ENCODE measurements around the gene TEX13B. TPM values are rescaled to one million over a fixed set of nuclear protein-coding genes. Genes with fewer than 3 reads are reported as not detected.
"Not testable (repeated sequence)": the region's sequence is repeated elsewhere in the genome, so short reads cannot be mapped to it uniquely, and the experiment has no call there.

TEX13B gene, protein sequence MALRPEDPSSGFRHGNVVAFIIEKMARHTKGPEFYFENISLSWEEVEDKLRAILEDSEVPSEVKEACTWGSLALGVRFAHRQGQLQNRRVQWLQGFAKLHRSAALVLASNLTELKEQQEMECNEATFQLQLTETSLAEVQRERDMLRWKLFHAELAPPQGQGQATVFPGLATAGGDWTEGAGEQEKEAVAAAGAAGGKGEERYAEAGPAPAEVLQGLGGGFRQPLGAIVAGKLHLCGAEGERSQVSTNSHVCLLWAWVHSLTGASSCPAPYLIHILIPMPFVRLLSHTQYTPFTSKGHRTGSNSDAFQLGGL
- 0.21 TPM in 1 of 2 replicates, not detected in the other for polyA plus RNA-seq (2014; cell fraction: cytosol; rRNA removed)
- polyA plus RNA-seq (2014; cell fraction: nucleus; rRNA removed), result 0.59 TPM in 1 of 2 replicates, not detected in the other

DNA sequence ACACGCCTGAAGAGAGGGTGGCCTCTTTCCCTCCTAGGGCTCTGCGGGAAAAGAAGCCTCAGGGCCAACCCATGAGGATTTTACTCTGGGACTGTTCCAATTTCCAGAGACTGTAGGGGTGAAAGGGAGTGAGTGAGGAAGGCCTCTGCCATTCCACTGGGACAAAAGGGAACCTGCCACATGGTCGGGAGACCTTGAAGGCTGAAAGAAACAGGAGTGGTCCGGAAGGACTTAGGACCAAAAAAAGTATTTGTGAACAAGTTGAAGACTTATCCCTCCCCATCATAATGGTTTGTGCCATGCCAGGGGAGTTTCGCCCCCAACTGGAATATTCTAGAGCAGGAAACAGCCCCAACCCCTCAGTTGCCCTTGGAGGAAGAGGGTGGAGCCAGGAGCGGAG lies at the start of gene TEX13B:
Gene TEX13B (minus strand): TSS at position 15 of the 400 bp plus-strand sequence. CDS start 243 bp downstream, outside the sequence.
- no peak for DNase-seq (ENCODE audit: low spot score)

DNA sequence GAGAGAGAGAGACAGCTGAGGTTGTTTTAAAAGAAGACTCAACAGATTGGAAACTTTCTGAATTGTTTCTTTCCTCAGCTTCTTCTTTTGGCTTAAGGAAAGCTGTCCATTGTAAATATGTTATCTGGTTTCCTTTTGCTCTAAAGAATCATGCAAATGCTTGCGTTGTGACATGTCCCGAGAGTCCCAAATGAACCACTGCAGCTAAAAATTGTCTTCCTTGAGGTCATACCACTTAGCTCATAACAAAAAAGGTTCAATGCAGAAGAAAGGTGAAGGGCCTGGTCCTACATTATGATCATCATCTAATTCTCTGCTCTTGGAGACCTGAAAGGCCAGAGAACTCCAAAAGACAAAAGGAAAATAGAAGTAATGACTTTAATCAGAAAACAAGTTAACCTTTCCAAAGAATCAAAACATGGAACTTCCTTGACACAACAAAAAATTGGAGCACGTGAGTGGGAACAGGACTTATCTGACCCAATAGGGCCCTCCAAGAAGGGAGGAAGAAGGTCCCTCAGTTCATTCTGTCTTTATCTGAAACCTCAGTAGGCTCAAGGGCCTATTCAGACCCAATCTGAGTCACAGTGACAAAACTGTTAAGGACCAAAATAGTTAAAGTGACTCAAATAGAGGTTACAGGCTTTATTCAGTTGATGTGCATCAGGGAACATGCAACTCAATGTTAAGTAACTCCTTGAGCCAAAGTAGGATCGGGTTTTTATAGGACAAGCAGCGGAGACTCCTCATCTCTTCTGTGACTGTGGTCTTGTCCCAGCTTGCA lies 48.0 kb upstream of the TEX13B start:
- no peak for DNase-seq (ENCODE audit: low spot score)

DNA sequence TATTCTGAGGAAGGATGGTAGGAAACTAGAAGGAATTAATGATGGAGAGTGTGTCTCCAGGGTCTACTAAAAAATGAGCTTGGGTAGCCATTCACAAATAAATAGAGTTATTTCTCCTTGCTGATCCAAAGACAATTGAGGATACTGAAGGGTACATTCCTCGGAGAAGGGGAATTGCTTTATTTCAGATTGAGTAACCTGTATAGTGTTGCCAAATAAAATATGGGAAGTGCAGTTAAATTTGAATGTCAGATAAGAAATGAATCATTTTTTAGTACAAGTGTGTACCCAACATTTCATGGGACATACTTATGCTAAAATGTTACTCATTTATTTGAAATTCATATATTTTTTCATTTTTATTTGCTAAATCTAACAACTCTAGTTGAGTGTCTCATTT lies 46.7 kb upstream of the TEX13B start:
- DNase-seq (ENCODE audit: low spot score), result no peak

DNA sequence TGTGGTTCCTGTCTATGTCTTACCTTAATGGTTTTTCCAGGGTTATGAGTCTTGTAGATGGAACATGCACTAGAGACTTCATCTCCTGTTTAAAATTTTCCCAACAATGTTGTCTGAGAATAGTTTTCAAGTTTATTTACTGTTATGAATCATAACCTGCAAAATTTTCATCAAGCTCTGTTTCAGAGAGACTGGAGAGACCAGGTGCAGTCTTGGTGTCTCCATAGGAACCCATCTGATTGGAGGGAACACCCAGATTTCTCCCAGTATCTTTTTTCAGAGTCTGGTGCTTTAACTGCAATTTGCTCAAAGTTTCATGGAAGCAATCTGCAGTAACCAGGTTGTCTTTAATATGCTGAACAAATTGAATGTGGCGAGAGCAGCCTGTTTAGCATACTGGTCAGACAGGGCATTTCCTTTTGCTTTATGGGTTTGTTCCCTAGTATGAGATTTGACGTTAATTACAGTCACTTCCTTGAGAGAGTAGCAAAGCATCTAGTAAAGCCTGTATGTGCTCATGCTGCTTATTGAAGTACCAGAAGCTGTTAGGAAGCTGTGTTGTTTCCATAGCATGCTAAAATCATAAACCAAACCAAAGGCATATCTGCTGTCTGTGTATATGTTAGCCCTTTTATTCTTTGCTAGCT lies 43.9 kb upstream of the TEX13B start:
- DNase-seq (ENCODE audit: low spot score), result no peak

DNA sequence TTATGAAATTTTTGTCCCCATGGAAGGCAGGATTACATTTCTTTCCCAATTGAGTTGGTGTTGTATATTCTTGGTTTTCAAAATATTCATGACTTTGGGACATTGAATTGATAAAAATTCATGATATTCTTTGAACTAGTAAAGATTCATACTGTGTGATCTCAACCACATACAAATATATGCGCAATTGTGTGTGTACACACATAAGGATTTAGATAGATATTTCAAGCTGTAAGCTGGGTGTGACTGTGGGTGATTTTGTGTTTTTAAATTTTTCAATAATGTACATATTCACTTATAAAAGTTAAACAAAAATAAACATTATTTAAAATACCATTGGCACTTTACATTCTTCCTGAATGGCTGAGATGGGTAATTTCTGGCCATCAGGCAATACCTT lies 43.2 kb upstream of the TEX13B start:
- no peak for DNase-seq (ENCODE audit: low spot score)

DNA sequence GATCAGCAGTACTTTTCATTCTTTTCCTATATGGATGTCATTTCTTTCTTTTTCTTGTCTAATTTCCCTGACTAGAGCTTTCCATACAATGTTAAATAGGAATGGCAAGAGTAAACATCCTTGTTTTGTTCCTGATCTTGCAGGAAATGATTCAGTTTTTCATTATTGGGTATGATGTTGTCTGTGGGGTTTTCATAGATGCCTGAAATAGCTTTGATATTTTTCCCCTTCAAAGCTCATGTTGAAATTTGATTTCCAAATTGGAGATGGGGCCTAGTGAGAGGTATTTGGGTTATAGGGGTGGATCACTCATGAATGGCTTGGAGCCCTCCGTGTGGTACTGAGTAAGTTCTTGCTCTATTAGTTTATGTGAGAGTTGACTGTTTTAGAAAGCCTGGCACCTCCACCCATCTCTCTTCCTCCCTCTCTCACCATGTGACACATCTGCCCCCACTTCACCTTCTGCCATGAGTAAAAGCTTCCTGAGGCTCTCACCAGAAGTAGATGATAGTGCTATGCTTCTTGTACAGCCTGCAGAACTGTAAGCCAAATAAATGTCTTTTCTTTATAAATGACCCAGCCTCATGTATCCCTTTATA lies 40.4 kb upstream of the TEX13B start:
- no peak for DNase-seq (ENCODE audit: low spot score)

DNA sequence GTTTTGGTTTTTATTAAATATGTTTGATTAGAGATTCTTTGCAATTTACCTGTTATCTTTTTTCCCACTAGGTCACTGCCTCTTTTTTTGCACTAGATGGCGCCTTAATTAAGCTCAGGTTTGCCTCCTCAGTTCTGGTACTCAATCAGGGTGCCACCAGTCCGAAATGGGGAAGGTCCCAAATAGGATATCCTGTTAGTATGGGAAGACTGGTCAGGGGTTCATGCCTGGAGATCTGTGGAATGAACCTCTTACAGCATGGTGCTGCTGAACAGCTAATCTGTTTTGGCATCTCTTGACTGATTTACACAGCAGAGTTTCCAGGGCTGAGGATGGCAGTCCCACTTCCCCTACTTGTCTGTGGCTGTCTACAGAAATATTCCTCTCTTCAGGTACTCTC lies 38.5 kb upstream of the TEX13B start:
- DNase-seq (ENCODE audit: low spot score), result no peak

DNA sequence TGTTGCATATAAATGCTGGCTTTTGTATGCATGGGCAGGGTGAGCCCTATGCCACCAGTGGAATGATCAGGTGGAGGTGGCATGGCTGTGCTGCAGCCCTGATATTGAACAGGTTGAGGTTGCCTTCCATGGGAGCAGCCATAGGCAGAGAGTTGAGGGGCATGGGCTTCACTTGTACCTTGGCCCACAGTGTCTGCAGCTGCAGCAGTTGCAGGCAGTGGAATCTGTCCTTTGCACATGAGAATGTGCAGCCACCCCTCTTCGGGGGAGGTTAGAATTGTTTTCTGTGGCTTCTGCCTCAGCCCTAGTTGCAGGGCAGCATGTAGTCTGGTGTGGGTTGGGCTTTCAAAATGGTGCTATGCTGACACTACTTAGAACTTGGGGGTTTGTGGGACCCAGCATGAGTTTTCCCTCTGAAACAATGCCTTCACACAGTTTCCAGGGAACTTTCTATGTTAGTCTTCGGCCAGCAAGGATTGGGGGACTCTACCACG lies 37.3 kb upstream of the TEX13B start:
- no peak for DNase-seq (ENCODE audit: low spot score)

DNA sequence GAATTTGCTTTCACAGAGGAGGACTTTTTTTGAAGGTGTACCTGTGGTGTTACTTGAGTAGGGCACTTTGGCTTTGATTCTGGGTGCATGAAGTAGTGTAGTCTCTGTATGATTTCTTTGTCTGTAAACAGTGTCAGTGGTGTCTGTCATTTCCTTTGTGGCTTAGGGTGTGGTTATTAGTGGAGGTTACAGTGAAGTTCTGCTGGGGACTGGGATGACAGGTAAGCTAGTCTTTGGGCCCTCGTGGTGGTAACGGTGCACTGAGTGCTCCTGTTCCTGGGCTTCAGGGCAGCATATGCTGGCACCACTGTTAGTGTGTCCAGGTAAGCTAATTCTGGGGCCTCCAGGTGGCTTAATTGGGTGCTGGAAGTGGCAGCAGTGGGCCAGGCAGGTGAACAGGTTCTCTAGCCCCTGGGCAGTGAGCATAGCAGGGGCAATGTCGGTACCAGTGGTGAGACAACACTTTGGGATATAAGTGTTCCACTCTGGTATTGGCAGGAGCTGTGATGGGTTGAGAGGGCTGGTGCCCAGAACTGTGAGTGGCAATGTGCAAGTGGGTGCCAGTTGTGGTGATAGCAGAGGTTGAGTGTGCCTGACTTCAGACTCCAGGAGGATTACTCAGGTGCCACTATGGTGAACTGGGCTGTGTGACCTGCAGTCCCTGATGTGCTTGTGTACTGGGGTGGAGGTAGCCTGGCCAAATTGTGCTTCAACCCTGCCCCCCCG lies 36.6 kb upstream of the TEX13B start:
- DNase-seq (ENCODE audit: low spot score), result no peak

DNA sequence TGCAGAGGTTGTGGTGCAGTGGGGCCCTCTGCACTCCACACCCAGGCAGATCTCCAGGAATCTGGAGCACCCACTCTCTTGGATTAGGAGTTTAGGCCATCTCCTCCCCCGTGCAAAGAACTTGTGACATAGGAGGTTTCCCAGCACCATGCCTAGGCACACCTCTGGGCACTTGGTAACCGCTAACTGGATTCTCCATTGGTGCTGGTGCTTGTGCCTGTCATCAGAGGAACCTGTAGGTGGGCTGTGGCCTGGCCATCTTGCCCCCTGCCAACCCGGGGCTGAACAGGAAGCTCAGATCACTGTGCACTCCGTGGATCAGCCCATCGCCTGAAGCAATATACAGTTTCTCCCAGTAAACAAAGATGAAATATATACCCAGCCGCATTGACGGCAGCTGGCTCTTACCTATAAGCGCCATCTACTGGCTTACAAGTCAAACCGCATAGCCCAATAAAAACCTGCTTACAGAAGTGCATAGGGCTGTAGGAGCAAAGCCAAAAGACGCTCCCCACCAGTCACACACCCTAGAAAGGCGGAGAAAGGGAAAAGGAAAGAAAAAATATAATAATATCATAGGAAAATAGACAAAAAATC lies 19.1 kb upstream of the TEX13B start:
- DNase-seq (ENCODE audit: low spot score), result peak; percentile 12

DNA sequence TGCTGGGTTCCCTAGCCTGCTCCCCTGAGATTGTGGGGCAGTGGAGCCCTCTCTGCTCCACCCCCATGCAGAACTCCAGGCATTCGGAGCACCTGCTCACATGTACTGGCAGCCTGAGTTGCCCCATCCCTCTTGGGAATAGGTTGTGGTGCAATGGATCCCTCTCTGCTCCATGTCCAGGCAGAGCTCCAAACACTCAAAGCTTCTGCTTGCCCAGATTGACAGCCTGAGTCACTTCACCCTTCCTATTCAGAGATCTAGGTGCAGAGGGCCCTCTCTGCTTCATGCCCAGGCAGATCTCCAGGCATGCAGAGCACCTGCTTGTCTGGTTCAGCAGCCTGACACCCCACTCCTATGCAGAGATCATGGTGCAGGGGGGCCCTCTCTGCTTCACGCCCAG lies 18.6 kb upstream of the TEX13B start:
- no peak for DNase-seq (ENCODE audit: low spot score)

DNA sequence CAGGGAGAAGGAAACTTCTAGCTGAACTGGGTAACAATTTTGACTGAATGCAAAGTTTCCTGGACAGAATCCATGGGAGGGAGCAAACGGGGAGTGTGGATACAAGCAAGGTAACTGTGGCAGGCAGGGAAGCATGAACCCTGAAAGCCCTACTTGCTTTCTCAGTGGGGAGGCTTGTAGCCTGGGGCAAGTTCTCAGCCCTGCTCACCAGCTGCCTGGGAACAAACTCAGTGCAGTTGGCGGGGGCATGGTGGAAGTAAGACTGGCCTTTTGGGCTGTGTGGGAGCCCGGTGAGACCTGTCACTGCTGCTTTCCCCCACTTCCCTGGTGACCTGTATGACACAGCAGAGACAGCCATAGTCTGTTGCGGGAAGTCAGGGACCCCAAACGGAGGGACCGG lies 14.0 kb upstream of the TEX13B start:
- no peak for DNase-seq (ENCODE audit: low spot score)

DNA sequence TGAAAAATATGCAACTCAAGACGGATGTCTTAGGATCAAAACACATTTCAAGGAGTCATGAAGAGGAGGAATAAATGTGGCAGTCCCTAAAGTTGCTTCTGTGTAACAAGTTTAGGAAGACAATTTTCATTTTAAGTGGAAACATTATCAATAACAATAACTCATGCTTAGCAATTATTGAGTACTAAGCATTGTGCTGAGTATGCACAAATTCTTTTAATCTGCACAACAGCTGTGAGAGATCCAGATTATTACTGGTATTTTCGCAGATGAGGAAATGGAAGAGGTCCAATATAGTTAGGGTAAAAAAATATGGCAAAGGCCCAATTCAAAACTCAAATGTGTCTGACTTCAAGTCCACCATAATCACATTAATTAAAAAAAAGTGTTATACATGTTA lies 2.9 kb upstream of the TEX13B start:
- no peak for DNase-seq (ENCODE audit: low spot score)

DNA sequence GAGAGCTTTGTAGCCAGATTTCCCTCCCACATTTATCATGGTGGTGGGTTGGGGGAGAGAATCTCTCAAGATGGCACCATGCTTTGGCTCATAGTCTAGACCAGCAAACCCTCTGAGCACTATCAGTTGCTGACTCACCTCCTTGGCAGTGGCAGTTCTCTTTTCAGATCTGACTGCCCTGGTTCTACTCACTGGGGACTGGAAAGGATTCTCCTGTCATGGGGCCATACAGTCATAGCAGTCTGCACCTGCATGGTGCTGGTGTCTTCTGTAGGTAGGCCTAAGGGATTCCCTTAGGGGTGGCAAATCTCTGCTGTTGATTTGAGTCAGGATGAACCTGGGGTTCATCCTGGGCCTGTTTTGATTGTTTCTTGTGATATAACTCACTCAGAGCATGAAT lies 2.6 kb downstream of the TEX13B start:
- no peak for DNase-seq (ENCODE audit: low spot score)

DNA sequence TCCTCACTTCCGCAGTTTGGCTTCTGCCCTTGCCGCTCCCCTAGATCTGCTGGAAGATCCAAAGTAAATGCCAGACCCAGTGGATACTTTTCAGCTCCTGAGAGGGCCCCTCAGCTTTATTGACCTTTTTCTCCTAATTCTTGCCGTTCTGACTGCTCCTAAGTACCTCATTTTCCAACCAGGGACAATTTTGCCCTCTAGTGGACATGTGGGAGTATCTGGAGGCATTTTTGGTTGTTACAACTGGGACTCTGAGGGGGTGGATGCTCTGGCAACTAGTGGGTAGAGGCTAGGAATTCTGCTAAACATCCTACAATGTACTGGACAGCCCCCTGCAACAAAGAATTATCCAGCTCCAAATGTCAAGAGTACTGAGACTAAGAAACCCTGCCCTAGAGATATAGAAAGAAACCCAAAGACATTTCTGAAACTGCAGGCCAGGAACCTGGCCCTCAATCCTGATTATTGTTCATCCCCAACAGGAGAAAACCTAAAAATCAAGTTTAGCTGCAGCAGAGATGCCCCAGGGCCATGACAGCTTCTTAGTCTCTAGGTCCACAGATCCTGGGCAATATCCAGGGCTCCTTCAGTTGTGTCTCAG lies 3.4 kb downstream of the TEX13B start:
- no peak for DNase-seq (ENCODE audit: low spot score)

DNA sequence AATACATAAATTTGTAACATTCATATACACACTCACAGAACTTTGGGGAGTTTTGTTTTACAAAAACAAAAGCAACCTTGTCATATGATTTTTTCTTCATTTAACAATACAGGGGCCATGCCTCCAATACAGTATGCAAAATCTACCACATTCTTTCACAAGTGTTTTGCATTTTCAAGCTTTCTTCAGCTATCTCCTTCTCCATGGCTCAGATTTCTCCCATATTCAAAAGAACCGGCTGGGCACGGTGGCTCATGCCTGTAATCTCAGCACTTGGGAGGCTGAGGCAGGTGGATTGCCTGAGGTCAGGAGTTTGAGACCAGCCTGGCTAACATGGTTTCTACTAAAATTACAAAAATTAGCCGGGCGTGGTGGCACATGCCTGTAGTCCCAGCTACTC lies 4.1 kb downstream of the TEX13B start:
- DNase-seq (ENCODE audit: low spot score), result no peak

DNA sequence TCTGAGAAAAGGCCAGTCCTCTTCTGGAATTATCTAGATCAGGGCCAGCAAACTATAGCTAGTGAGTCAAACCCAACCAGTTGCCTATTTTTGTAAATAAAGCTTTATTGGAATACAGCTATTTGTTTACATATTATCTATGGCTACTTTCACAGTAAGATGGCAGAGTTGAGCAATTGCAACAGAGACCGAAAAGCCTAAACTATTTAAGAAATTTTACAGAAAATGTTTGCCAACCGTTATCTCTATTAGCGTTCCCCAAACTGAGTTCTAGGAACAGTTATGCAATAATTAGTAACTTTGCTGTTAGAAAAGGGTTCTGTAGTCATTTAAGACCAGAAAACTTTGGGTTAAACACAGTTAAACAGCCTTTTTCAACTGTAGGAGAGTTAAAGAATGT lies 10.5 kb downstream of the TEX13B start:
- DNase-seq (ENCODE audit: low spot score), result no peak

DNA sequence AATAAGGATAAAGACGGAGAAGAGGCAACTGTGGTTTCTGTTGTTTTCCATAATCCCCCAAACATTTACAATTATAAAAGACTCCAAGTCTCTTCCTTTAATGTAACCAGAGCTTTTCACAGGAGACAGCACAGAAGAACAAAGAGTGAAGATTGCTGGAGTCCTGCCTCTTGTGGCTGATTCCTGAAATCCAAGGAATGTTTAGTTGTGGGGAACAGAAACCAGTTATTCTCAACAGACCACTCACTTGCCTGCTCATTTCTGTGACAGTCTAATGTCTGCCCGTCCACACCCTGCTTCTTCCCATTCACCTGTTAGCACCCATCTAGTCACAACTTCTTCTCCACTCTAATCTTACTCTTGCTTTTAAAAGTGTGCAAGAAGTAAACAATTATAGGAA lies 12.1 kb downstream of the TEX13B start:
- no peak for DNase-seq (ENCODE audit: low spot score)

DNA sequence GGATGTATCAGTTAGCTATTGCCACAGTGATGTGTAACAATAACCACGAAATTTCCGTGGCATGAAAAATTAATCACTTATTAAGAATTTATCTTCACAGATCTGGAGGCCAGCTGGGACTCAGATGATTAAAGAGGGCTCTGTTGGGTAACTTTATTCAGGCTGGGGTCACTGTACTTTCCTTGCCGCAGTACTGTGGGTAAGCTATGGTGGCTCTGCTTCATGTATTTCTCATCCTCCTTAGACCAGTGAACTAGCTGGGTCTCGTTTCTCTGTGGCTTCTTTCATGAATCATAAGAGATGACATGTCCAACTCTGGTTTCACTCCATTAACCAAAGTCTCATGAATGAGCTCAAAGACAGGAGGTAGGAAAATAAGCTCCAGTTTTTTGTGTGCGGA lies 13.5 kb downstream of the TEX13B start:
- DNase-seq (ENCODE audit: low spot score), result no peak

DNA sequence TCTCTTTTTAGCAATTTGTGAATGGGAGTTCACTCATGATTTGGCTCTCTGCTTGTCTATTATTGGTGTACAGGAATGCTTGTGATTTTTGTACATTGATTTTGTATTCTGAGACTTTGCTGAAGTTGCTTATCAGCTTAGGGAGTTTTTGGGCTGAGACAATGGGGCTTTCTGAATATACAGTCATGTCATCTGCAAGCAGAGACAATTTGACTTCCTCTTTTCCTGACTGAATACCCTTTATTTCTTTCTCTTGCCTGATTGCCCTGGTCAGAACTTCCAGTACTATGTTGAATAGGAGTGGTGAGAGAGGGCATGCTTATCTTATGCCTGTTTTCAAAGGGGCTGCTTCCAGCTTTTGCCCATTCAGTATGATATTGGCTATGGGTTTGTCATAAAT lies 26.8 kb downstream of the TEX13B start:
- DNase-seq (ENCODE audit: low spot score), result not testable (repeated sequence)

Data from SK-N-DZ (cell line).